Measurements from ENCODE around the gene GUSB.

Gene GUSB

DNA sequence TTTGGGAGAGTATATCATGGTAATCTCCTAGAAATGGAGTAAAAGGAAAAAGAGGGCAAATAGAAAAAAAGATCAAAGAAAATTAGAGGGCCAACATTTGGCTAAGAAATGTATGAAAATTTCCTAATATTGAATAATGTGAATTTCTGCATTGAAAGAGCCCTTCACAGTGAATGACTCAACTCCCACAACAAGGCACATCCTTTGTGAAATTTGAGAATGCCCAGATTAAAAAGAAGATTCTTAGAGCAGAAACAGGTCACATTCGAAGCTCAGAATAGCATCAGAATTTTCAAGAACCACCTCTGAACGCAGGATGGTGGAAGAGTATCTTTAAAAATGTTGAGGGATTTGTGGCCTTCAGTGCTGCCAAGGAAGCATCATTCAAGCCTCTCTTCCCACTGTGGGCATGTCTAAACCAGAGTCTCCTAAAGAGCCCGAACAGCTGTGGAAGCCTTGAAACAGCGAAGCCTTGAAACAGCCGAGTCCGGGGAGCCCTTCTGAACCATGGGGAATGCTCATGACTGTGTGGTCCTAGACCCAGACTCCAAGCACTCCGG, 43.6 kb downstream of the GUSB start:
- Histone ChIP-seq H3K36me3 (ENCODE audit: insufficient read depth, low read length) (no peaks in the 10 kb centered on the region), H3K27me3 (ENCODE audit: insufficient read depth, low read length) (no peaks in the 10 kb centered on the region), H3K4me1 (ENCODE audit: insufficient read depth, low read length) (no peaks in the 10 kb centered on the region), H2AFZ (ENCODE audit: low read depth, low read length) (no peak overlapping the region), H3K4me3 (ENCODE audit: low read length) (no peak overlapping the region), H3K9me3 (ENCODE audit: low read length) (no peaks in the 10 kb centered on the region)

DNA sequence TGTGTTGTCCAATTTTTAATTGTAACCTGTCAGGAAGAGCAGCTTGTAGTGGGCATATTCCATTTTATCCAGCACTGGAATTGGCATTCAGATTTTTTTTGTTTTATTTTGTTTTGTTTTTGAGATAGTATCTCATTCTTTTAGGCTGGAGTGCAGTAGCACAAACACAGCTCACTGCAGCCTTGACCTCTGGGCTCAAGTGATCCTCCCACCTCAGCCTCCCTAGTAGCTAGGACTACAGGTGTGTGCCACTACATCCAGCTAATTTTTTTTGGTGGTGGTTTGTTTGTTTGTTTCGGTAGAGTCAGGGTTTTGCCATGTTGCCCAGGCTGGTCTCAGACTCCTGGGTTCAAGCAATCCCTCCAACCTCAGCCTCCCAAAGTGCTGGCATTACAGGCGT, 44.7 kb downstream of the GUSB start:
- H3K36me3 ChIP-seq (ENCODE audit: insufficient read depth, low read length): no peaks in the 10 kb centered on the region
- H2AFZ ChIP-seq (ENCODE audit: low read depth, low read length): no peak overlapping the region
- H3K9me3 ChIP-seq (ENCODE audit: low read length): no peaks in the 10 kb centered on the region
- no peaks in the 10 kb centered on the region for H3K4me1 ChIP-seq (ENCODE audit: insufficient read depth, low read length)
- no peak overlapping the region for H3K4me3 ChIP-seq (ENCODE audit: low read length)
- no peaks in the 10 kb centered on the region for H3K27me3 ChIP-seq (ENCODE audit: insufficient read depth, low read length)

DNA sequence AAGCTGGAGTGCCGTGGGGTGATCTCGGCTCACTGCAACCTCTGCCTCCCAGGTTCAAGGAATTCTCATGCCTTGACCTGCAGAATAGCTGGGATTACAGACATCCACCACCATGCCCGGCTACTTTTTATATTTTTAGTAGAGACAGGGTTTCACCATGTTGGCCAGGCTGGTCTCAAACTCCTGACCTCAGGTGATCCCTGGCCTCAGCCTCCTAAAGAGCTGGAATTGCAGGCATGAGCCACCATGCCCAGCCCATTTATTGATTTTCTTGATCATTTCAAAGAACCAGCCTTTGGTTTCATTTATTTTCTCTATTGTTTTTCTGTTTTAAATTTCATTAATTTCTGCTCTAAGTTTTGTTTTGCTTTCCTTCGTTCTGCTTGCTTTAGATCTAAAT, 50.3 kb downstream of the GUSB start:
- Histone ChIP-seq H2AFZ (ENCODE audit: low read depth, low read length) (no peak overlapping the region), H3K9me3 (ENCODE audit: low read length) (no peaks in the 10 kb centered on the region), H3K27me3 (ENCODE audit: insufficient read depth, low read length) (no peaks in the 10 kb centered on the region), H3K4me1 (ENCODE audit: insufficient read depth, low read length) (peaks cover 2% of the 10 kb centered on the region), H3K4me3 (ENCODE audit: low read length) (no peak overlapping the region), H3K36me3 (ENCODE audit: insufficient read depth, low read length) (no peaks in the 10 kb centered on the region)

DNA sequence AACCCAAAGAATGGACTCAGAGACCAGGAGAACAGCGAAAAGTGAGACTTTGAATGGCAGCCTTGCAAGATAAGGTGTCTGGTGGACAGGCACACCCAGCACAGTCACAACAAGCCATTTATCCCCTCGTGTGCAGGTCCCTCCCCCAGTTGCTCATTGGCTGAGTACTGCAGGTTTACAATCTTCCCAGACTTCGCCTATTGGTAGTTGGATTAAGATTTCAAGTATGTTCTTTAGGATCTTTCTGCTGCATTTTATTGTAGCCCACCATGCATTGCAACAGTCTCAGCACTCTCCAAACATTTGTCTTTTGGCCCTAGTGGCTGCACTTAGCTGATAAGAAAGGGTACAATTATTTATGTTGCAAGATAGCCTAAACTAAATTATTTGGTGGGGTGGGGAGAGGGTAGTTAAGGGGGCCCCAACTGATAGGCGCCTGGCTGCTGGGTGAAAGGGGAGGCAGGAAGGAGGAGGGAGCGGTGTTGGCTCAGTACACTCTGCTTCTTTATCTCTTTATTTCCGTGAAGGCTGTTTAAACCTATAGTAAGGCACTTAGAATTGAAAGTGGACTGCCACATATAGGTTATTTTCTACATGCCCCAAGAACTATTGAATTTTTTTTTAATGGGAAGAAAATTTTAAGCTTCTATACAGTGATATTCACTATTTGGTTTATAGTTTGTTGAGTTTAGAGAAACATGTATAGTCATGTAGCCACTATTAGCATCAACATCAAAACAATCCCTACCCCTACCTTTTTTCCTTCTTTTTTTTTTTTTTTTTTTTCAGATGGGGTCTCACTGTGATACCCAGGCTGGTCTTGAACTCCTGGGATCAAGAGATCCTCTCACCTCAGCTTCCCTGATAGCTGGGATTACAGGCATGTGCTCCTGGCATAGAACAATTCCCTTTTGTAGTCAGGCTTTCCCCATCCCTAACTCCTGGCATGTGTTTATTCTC, 54.2 kb downstream of the GUSB start:
- Histone ChIP-seq H3K36me3 (ENCODE audit: insufficient read depth, low read length) (no peaks in the 10 kb centered on the region), H3K4me3 (ENCODE audit: low read length) (no peak overlapping the region), H3K4me1 (ENCODE audit: insufficient read depth, low read length) (peaks cover 11% of the 10 kb centered on the region), H3K9me3 (ENCODE audit: low read length) (no peaks in the 10 kb centered on the region), H2AFZ (ENCODE audit: low read depth, low read length) (no peak overlapping the region), H3K27me3 (ENCODE audit: insufficient read depth, low read length) (no peaks in the 10 kb centered on the region)

DNA sequence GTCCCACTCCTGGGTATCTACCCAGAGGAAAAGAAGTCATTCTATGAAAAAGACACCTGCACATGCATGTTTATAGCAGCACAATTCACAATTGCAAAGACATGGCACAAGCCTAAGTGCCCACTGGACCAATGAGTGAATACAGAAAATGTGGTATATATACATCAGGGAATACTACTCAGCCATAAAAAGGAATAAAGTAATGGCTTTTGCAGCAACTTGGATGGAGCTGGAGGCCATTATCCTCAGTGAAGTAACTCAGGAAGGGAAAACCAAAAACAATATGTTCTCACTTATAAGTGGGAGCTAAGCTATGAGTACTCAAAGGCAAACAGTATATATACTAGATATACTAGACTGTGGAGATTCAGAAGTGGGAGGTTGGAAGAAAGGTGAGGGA, 55.4 kb downstream of the GUSB start:
- Histone ChIP-seq H3K27me3 (ENCODE audit: insufficient read depth, low read length) (no peaks in the 10 kb centered on the region), H2AFZ (ENCODE audit: low read depth, low read length) (no peak overlapping the region), H3K4me1 (ENCODE audit: insufficient read depth, low read length) (peaks cover 11% of the 10 kb centered on the region), H3K9me3 (ENCODE audit: low read length) (no peaks in the 10 kb centered on the region), H3K36me3 (ENCODE audit: insufficient read depth, low read length) (no peaks in the 10 kb centered on the region), H3K4me3 (ENCODE audit: low read length) (no peak overlapping the region)

DNA sequence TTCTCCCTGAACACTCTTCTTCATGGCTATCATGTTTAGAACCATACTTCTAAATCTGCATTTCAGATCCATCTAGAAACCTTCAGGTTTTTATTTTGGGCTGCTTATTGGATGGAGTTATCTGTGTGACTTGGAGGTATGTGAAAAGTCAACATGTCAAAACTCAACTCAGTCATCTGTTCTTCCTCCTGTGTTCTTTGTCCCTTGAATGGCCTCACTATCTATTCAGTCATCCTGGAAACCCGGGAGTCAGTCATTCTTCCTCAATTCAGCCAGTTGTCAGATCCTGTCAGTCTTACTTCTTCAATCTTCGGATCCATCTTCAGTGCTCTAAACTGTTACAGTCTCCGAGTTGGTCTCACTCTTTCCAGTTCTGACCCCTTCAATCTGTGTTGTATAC, 57.0 kb downstream of the GUSB start:
- H2AFZ ChIP-seq (ENCODE audit: low read depth, low read length): no peak overlapping the region
- no peaks in the 10 kb centered on the region for H3K9me3 ChIP-seq (ENCODE audit: low read length)

DNA sequence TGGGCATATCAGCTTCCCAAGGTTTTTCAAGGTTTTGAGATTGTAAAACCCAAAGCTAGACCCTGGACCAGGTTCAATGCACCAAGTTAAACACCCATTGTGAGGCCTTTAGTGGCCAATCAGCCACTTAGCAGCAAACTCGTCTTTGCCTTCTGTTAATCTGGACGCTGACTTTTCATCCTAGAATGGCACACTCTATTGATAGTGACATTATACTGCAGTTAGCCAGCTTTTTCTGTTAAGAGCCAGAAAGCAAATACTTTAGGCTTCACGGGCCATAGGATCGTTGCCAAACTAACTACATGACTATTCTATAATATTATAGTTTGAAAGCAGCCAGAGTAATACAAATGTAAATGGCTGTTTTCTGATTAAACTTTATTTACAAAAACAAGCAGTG, 57.8 kb downstream of the GUSB start:
- H3K27me3 ChIP-seq (ENCODE audit: insufficient read depth, low read length): no peaks in the 10 kb centered on the region
- no peak overlapping the region for H3K4me3 ChIP-seq (ENCODE audit: low read length)

More for the DNA sequence above, 57.0 kb downstream of the GUSB start:
- H3K4me1 ChIP-seq (ENCODE audit: insufficient read depth, low read length): peaks cover 8% of the 10 kb centered on the region
- no peaks in the 10 kb centered on the region for H3K36me3 ChIP-seq (ENCODE audit: insufficient read depth, low read length)
- H3K27me3 ChIP-seq (ENCODE audit: insufficient read depth, low read length): no peaks in the 10 kb centered on the region
- no peak overlapping the region for H3K4me3 ChIP-seq (ENCODE audit: low read length)

DNA sequence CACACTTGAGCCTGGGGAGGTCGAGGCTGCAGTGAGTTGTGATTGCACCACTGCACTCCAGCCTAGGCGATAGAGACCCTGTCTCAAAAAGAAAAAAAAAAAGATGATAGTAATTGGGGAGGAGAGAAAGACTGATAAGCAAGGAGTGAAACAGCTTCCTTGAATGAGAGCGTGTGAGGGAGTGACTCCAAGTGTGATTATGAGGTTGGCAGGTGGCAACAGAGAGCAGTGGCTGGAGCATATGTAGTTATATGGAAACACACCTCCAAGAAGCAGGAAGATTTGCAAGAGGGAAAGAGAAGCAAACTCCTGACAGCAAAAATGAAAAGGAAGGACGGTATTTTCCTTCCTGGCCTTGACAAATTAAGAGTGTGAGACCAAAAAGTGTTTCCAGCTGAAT, 58.7 kb downstream of the GUSB start:
- Histone ChIP-seq H3K4me1 (ENCODE audit: insufficient read depth, low read length) (peaks cover 8% of the 10 kb centered on the region), H3K9me3 (ENCODE audit: low read length) (no peaks in the 10 kb centered on the region), H3K27me3 (ENCODE audit: insufficient read depth, low read length) (no peaks in the 10 kb centered on the region), H3K4me3 (ENCODE audit: low read length) (no peak overlapping the region), H2AFZ (ENCODE audit: low read depth, low read length) (no peak overlapping the region), H3K36me3 (ENCODE audit: insufficient read depth, low read length) (no peaks in the 10 kb centered on the region)

More for the DNA sequence above, 57.8 kb downstream of the GUSB start:
- no peaks in the 10 kb centered on the region for H3K9me3 ChIP-seq (ENCODE audit: low read length)
- H3K36me3 ChIP-seq (ENCODE audit: insufficient read depth, low read length): no peaks in the 10 kb centered on the region
- H3K4me1 ChIP-seq (ENCODE audit: insufficient read depth, low read length): peaks cover 8% of the 10 kb centered on the region
- H2AFZ ChIP-seq (ENCODE audit: low read depth, low read length): no peak overlapping the region

DNA sequence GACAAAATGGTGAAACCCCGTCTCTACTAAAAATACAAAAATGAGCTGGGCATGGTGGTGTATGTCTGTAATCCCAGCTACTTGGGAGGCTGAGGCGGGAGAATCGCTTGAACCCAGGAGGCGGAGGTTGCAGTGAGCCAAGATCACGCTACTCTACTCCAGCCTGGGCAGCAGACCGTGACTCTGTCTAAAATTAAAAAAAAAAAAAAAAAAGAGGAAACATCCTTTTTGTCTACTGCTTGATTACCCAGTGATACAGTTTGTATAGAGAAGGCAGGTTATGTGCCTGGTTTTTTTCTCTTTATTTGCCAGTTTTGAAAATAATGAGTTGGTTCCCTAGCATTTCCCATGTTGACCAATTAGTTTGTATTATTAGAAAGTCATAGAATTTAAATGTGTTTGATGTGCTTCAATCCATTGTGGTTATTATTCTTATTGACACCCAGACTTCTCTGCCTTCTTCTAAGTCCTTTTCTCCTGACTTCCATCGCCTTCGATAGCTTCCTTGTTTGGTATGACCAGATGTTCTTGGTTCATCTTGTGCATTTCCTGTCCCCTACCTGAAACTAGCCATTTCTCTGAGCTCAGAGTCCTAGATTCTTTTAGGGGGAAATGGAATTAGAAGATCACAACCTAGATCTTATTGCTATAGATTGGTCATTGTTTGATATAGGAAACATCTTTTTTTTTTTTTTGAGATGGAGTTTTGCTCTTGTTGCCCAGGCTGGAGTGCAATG, 65.9 kb downstream of the GUSB start:
- no peaks in the 10 kb centered on the region for H3K4me1 ChIP-seq (ENCODE audit: insufficient read depth, low read length)
- H2AFZ ChIP-seq (ENCODE audit: low read depth, low read length): no peak overlapping the region
- H3K4me3 ChIP-seq (ENCODE audit: low read length): no peak overlapping the region
- H3K36me3 ChIP-seq (ENCODE audit: insufficient read depth, low read length): no peaks in the 10 kb centered on the region
- H3K9me3 ChIP-seq (ENCODE audit: low read length): no peaks in the 10 kb centered on the region
- H3K27me3 ChIP-seq (ENCODE audit: insufficient read depth, low read length): no peaks in the 10 kb centered on the region

DNA sequence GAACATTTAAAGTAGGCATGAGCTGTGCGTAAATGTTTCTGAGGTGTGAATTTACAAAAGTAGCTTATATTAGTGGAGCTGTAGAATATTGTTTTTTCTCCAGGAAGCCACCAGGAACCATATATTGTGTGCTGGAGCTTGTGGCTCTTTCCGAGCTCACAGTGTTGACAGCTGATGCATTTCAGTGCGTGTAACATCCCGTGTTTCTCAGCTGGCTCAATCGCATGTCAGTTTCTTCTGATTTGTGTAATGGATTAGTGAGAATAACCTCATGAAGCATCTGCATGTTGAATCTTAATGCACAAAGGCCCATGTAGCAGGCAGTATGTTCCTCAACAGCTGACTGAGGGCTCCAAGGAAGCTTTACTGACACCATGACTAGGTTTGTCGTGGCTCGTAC, 69.8 kb downstream of the GUSB start:
- Histone ChIP-seq H3K4me1 (ENCODE audit: insufficient read depth, low read length) (peaks cover 6% of the 10 kb centered on the region), H3K9me3 (ENCODE audit: low read length) (no peaks in the 10 kb centered on the region), H3K36me3 (ENCODE audit: insufficient read depth, low read length) (no peaks in the 10 kb centered on the region), H3K27me3 (ENCODE audit: insufficient read depth, low read length) (no peaks in the 10 kb centered on the region), H2AFZ (ENCODE audit: low read depth, low read length) (no peak overlapping the region), H3K4me3 (ENCODE audit: low read length) (no peak overlapping the region)

All from neuron (in vitro differentiated cells).